HepG2 (cell line): ENCODE measurements around the gene SIRT7. TPM values are rescaled to one million over a fixed set of nuclear protein-coding genes. Genes with fewer than 3 reads are reported as not detected.
A peak's percentile ranks its signal among the peaks of the same experiment; 100 is the strongest.

Source experiments
- GATAD2A ChIP-seq: IDR thresholded peaks from 2 replicates; pipeline ENCODE4 v1.6.1; 2016
- GLI4 ChIP-seq: sonication (generic); formaldehyde crosslinking; IDR thresholded peaks from 2 replicates; pipeline ENCODE4 v1.5.1; 2020; ENCODE audit warnings: missing genetic modification reagents, mild to moderate bottlenecking, moderate library complexity, borderline replicate concordance
- HOXA9 ChIP-seq: sonication (generic); formaldehyde crosslinking; IDR thresholded peaks from 2 replicates; pipeline ENCODE4 v1.8.1; 2022; ENCODE audit warnings: missing genetic modification reagents, mild to moderate bottlenecking, moderate library complexity, borderline replicate concordance
- KLF13 ChIP-seq: sonication (generic); formaldehyde crosslinking; IDR thresholded peaks from 2 replicates; pipeline ENCODE4 v1.4.0; 2020; ENCODE audit warnings: mild to moderate bottlenecking, missing genetic modification reagents
- LCORL ChIP-seq, 2 experiments: fragments of 450-650 bp in 1 of 2; sonication (generic) in 1 of 2; formaldehyde crosslinking in 1 of 2; IDR thresholded peaks; 2 replicates each; pipeline versions ENCODE4 v1.5.0 to v1.6.1; 2017 to 2020; ENCODE audit warnings: antibody characterized with exemption in 1 of 2, missing genetic modification reagents in 1 of 2
- MED13 ChIP-seq: sonication (generic); formaldehyde crosslinking; IDR thresholded peaks from 2 replicates; pipeline ENCODE4 v1.5.0; 2020; ENCODE audit warnings: missing genetic modification reagents
- MYNN ChIP-seq: sonication (generic); formaldehyde crosslinking; IDR thresholded peaks from 2 replicates; pipeline ENCODE4 v1.4.0; 2020; ENCODE audit warnings: mild to moderate bottlenecking, low read depth, missing genetic modification reagents
- PAXIP1 ChIP-seq: sonication (generic); formaldehyde crosslinking; conservative IDR thresholded peaks from 2 replicates; pipeline ENCODE4 v1.4.0; 2020; ENCODE audit warnings: mild to moderate bottlenecking, missing genetic modification reagents, moderate library complexity
- PHF8 ChIP-seq: sonication (generic); formaldehyde crosslinking; IDR thresholded peaks from 2 replicates; pipeline ENCODE4 v1.5.0; 2020; ENCODE audit warnings: missing genetic modification reagents
- TBX2 ChIP-seq: sonication (generic); formaldehyde crosslinking; IDR thresholded peaks from 2 replicates; pipeline ENCODE4 v1.5.0; 2020; ENCODE audit warnings: missing genetic modification reagents, mild to moderate bottlenecking, borderline replicate concordance
- TOPORS ChIP-seq: sonication (generic); formaldehyde crosslinking; IDR thresholded peaks from 2 replicates; pipeline ENCODE4 v1.8.0; 2023; ENCODE audit warnings: mild to moderate bottlenecking, missing genetic modification reagents
- ZFY ChIP-seq: sonication (generic); formaldehyde crosslinking; IDR thresholded peaks from 2 replicates; pipeline ENCODE4 v1.4.0; 2020; ENCODE audit warnings: missing genetic modification reagents
- ZNF256 ChIP-seq: sonication (generic); formaldehyde crosslinking; conservative IDR thresholded peaks from 2 replicates; pipeline ENCODE4 v1.4.0; 2020; ENCODE audit warnings: missing genetic modification reagents
- ZNF317 ChIP-seq: sonication (generic); formaldehyde crosslinking; IDR thresholded peaks from 2 replicates; pipeline ENCODE4 v1.5.0; 2020; ENCODE audit warnings: mild to moderate bottlenecking, missing genetic modification reagents
- ZNF343 ChIP-seq: sonication (generic); formaldehyde crosslinking; IDR thresholded peaks from 2 replicates; pipeline ENCODE4 v1.4.0; 2020; ENCODE audit warnings: mild to moderate bottlenecking, missing genetic modification reagents
- ZNF441 ChIP-seq: sonication (generic); formaldehyde crosslinking; IDR thresholded peaks from 2 replicates; pipeline ENCODE4 v1.7.0; 2021; ENCODE audit warnings: missing genetic modification reagents, borderline replicate concordance
- ZNF691 ChIP-seq: sonication (generic); formaldehyde crosslinking; IDR thresholded peaks from 2 replicates; pipeline ENCODE4 v1.4.0; 2020; ENCODE audit warnings: missing genetic modification reagents, low read depth, mild to moderate bottlenecking, borderline replicate concordance
- ZNF775 ChIP-seq: sonication (generic); formaldehyde crosslinking; IDR thresholded peaks from 2 replicates; pipeline ENCODE4 v1.4.0; 2020; ENCODE audit warnings: missing genetic modification reagents, mild to moderate bottlenecking, moderate library complexity, borderline replicate concordance
- polyA plus RNA-seq, 8 experiments: library from polyadenylated mRNA; depleted of rRNA in 3 of 8; stranded (reverse) in 7 of 8; unstranded in 1 of 8; fragments of >200 nt; fragmentation: Illumina TruSeq in 4 of 8; extraction: Trizol in 4 of 8; gene quantifications; 2 replicates each; pipeline versions ENCODE4 v1.2.1 to v1.2.3, GENCODE V29; 2011 to 2016; ENCODE audit warnings: low read depth in 4 of 8, missing spikeins in 1 of 8, mixed read lengths in 1 of 8; ENCODE audit not compliant: insufficient read depth in 1 of 8
- total RNA-seq, 5 experiments: library from RNA; depleted of rRNA; stranded (reverse); fragments of >200 nt; fragmentation: Illumina TruSeq; extraction: Trizol; gene quantifications; 2 replicates each; pipeline ENCODE4 v1.2.3, GENCODE V29; 2016; ENCODE audit warnings: low read depth in 1 of 5
- TF ChIP-seq, protein P1 (sequence below): IDR thresholded peaks from 2 replicates; pipeline ENCODE4 v1.6.1; 2016; ENCODE audit warnings: control low read depth
- TF ChIP-seq, protein P2 (sequence below): sonication (generic); formaldehyde crosslinking; IDR thresholded peaks from 2 replicates; pipeline ENCODE4 v1.5.1; 2020; ENCODE audit warnings: missing genetic modification reagents, mild to moderate bottlenecking, borderline replicate concordance
- TF ChIP-seq, protein P3 (sequence below): IDR thresholded peaks from 2 replicates; pipeline ENCODE4 v1.6.1; 2012; ENCODE audit warnings: inconsistent platforms

Gene SIRT7
- total and polyA plus RNA-seq, 2 of the 13 experiments (the other 11 are each of a cell fraction or from before 2014, with no cell fraction given) = 8.3 to 24.8 TPM

GRCh38 chr17:81966343-81967243 lies 48.6 kb upstream of the SIRT7 start (continued):
- TF ChIP-seq GLI4 (CRISPR knock-in tag) (0 out of 2 replicates have a peak, but pooled peaks have one; percentile 33), KLF13 (CRISPR knock-in tag) (0 out of 2 replicates have a peak, but pooled peaks have one; percentile 59), PHF8 (peak; percentile 68), TBX2 (CRISPR knock-in tag) (peak; percentile 88), PAXIP1 (CRISPR knock-in tag) (peak; percentile 89), ZNF256 (no peak), MED13 (peak; percentile 87; the same call in 1 of the 2 replicates), ZNF317 (no peak; the same call in 1 of the 2 replicates), TOPORS (peak; percentile 84; the same call in 1 of the 2 replicates), GATAD2A (CRISPR knock-in tag) (peak; percentile 74), MYNN (CRISPR knock-in tag) (no peak), ZNF441 (CRISPR knock-in tag) (no peak; the same call in 1 of the 2 replicates), ZFY (CRISPR knock-in tag) (peak; percentile 91), ZNF343 (CRISPR knock-in tag) (peak; percentile 27; the same call in 1 of the 2 replicates), ZNF691 (CRISPR knock-in tag) (peak; percentile 96; the same call in 1 of the 2 replicates), LCORL (IDR thresholded peaks at IDR 0.05) (no peak), LCORL (CRISPR knock-in tag; IDR thresholded peaks at IDR 0.05) (peak; percentile 93), ZNF775 (CRISPR knock-in tag) (peak; percentile 39; the same call in 1 of the 2 replicates), HOXA9 (peak; percentile 85; the same call in 1 of the 2 replicates)
- TF ChIP-seq, protein P1, sequence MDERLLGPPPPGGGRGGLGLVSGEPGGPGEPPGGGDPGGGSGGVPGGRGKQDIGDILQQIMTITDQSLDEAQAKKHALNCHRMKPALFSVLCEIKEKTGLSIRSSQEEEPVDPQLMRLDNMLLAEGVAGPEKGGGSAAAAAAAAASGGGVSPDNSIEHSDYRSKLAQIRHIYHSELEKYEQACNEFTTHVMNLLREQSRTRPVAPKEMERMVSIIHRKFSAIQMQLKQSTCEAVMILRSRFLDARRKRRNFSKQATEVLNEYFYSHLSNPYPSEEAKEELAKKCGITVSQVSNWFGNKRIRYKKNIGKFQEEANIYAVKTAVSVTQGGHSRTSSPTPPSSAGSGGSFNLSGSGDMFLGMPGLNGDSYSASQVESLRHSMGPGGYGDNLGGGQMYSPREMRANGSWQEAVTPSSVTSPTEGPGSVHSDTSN = no peak
- TF ChIP-seq, protein P2, sequence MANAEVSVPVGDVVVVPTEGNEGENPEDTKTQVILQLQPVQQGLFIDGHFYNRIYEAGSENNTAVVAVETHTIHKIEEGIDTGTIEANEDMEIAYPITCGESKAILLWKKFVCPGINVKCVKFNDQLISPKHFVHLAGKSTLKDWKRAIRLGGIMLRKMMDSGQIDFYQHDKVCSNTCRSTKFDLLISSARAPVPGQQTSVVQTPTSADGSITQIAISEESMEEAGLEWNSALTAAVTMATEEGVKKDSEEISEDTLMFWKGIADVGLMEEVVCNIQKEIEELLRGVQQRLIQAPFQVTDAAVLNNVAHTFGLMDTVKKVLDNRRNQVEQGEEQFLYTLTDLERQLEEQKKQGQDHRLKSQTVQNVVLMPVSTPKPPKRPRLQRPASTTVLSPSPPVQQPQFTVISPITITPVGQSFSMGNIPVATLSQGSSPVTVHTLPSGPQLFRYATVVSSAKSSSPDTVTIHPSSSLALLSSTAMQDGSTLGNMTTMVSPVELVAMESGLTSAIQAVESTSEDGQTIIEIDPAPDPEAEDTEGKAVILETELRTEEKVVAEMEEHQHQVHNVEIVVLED (CRISPR knock-in tag) = peak; percentile 66; the same call in 1 of the 2 replicates
- TF ChIP-seq, protein P3, sequence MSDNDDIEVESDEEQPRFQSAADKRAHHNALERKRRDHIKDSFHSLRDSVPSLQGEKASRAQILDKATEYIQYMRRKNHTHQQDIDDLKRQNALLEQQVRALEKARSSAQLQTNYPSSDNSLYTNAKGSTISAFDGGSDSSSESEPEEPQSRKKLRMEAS = peak; percentile 88
